H1 (cell line): ENCODE results near the gene CADM1. TPM values are rescaled to one million over a fixed set of nuclear protein-coding genes. Genes with fewer than 3 reads are reported as not detected.

Experiments
- CTCF ChIA-PET: fragments of 300-600 bp; sonication (Branson Sonifier 250); formaldehyde crosslinking; loops from one replicate; lab custom pipeline; 2021; ENCODE audit not compliant: partially characterized antibody; lab: Charles Lee
- POLR2A ChIA-PET: fragments of 300-600 bp; sonication (Branson Sonifier 250); formaldehyde crosslinking; loops from one replicate; lab custom pipeline; 2021; ENCODE audit warnings: inconsistent platforms; ENCODE audit not compliant: partially characterized antibody; lab: Charles Lee
- DNase-seq, 2 experiments: peaks; one replicate each; pipeline versions ENCODE4 v3.0.0 to v3.0.0-alpha.2; 2010 to 2022; ENCODE audit warnings: low spot score in 2 of 2, low read depth in 1 of 2, mixed read lengths in 1 of 2
- FAIRE-seq: peaks from 2 replicates; lab custom pipeline; 2011; peaks lifted over from hg19 to GRCh38; lab: Jason Lieb, UNC
- H2AFZ ChIP-seq: 2 replicates; pipeline ENCODE4 v1.8.1; 2012; ENCODE audit warnings: low read length, inconsistent platforms
- H2AK5ac ChIP-seq: 2 replicates; pipeline ENCODE4 v1.6.1; 2013; ENCODE audit warnings: low read depth, low read length
- H2BK120ac ChIP-seq: replicated peaks from 2 replicates; pipeline ENCODE3; 2013; ENCODE audit warnings: low read depth, low read length, inconsistent platforms
- H2BK12ac ChIP-seq: 2 replicates; pipeline ENCODE4 v1.6.1; 2013; ENCODE audit warnings: low read depth, low read length
- H2BK15ac ChIP-seq: 2 replicates; pipeline ENCODE4 v1.6.1; 2013; ENCODE audit warnings: low read length
- H2BK20ac ChIP-seq: 2 replicates; pipeline ENCODE4 v1.6.1; 2013; ENCODE audit warnings: low read length
- H2BK5ac ChIP-seq: 2 replicates; pipeline ENCODE4 v1.6.1; 2013; ENCODE audit warnings: low read depth, low read length
- H3K14ac ChIP-seq: 2 replicates; pipeline ENCODE4 v1.6.1; 2013; ENCODE audit warnings: inconsistent platforms; ENCODE audit not compliant: insufficient read length
- H3K18ac ChIP-seq: 2 replicates; pipeline ENCODE4 v1.6.1; 2013; ENCODE audit warnings: low read length; ENCODE audit errors: extremely low read depth
- H3K23ac ChIP-seq: 2 replicates; pipeline ENCODE4 v1.6.1; 2013; ENCODE audit warnings: inconsistent platforms; ENCODE audit not compliant: insufficient read length
- H3K23me2 ChIP-seq: 2 replicates; pipeline ENCODE4 v1.6.1; 2013; ENCODE audit warnings: low read depth, low read length
- H3K27ac ChIP-seq: 2 replicates; pipeline ENCODE4 v1.6.1; 2011; ENCODE audit warnings: low read depth, low read length, inconsistent platforms
- H3K27me3 ChIP-seq, 4 experiments: replicated peaks in 1 of 4; 1 replicate in 1 of 4; 2 replicates in 3 of 4; pipeline versions ENCODE4 v1.6.1 to v1.8.1; 2011 to 2013; ENCODE audit warnings: low read length in 3 of 4, mild to moderate bottlenecking in 3 of 4, inconsistent platforms in 2 of 4, mixed read lengths in 2 of 4, moderate library complexity in 1 of 4; ENCODE audit not compliant: control insufficient read depth in 3 of 4, insufficient read depth in 3 of 4; ENCODE audit errors: extremely low read depth in 1 of 4
- H3K36me3 ChIP-seq, 4 experiments: 2 replicates each; pipeline versions ENCODE4 v1.6.1 to v1.8.1; 2011 to 2013; ENCODE audit warnings: mild to moderate bottlenecking in 4 of 4, low read length in 3 of 4, moderate library complexity in 2 of 4, control low read depth in 1 of 4, inconsistent platforms in 1 of 4; ENCODE audit not compliant: insufficient read depth in 4 of 4, control insufficient read depth in 2 of 4
- H3K4ac ChIP-seq: replicated peaks from 2 replicates; pipeline ENCODE3; 2013; ENCODE audit warnings: low read length, low read depth, mixed read lengths, inconsistent platforms; ENCODE audit not compliant: insufficient read length
- H3K4me1 ChIP-seq, 4 experiments: replicated peaks in 1 of 4; 1 replicate in 1 of 4; 2 replicates in 3 of 4; pipeline versions ENCODE4 v1.6.1 to v1.8.1; 2011 to 2013; ENCODE audit warnings: low read length in 3 of 4, inconsistent platforms in 2 of 4, mixed read lengths in 1 of 4; ENCODE audit not compliant: insufficient read depth in 4 of 4, control insufficient read depth in 3 of 4
- H3K4me2 ChIP-seq, 2 experiments: 2 replicates each; pipeline versions ENCODE4 v1.6.1 to v1.8.1; 2011 to 2013; ENCODE audit warnings: low read depth in 2 of 2, low read length in 2 of 2, control low read depth in 1 of 2, inconsistent platforms in 1 of 2, mild to moderate bottlenecking in 1 of 2; ENCODE audit not compliant: insufficient read depth in 1 of 2
- H3K4me3 ChIP-seq, 4 experiments: fragments of 200-600, 300-600 bp in 1 of 4; sonication (generic), shearing (Covaris generic), sonication (Bioruptor Twin) in 1 of 4; 2 replicates each; pipeline versions ENCODE4 v1.5.1 to v1.8.1; 2011 to 2016; ENCODE audit warnings: low read length in 4 of 4, low read depth in 3 of 4, control low read depth in 2 of 4, inconsistent platforms in 2 of 4, mild to moderate bottlenecking in 2 of 4, mixed read lengths in 1 of 4, moderate library complexity in 1 of 4; ENCODE audit not compliant: insufficient read depth in 2 of 4; ENCODE audit errors: extremely low read depth in 1 of 4
- H3K56ac ChIP-seq: replicated peaks from 2 replicates; pipeline ENCODE3; 2013; ENCODE audit warnings: low read depth, mild to moderate bottlenecking, mixed read lengths, low read length, inconsistent platforms; ENCODE audit not compliant: insufficient read length
- H3K79me1 ChIP-seq: 2 replicates; pipeline ENCODE4 v1.6.1; 2013; ENCODE audit warnings: low read depth, low read length, control low read depth
- H3K79me2 ChIP-seq, 2 experiments: 2 replicates each; pipeline versions ENCODE4 v1.6.1 to v1.8.1; 2012 to 2013; ENCODE audit warnings: low read length in 2 of 2, mild to moderate bottlenecking in 2 of 2, inconsistent platforms in 1 of 2; ENCODE audit not compliant: insufficient read depth in 2 of 2, control insufficient read depth in 1 of 2
- H3K9ac ChIP-seq, 4 experiments: replicated peaks in 1 of 4; 1 replicate in 1 of 4; 2 replicates in 3 of 4; pipeline versions ENCODE4 v1.6.1 to v1.8.1; 2011 to 2013; ENCODE audit warnings: low read depth in 3 of 4, low read length in 3 of 4, control low read depth in 2 of 4, mild to moderate bottlenecking in 2 of 4, moderate library complexity in 2 of 4, inconsistent platforms in 1 of 4; ENCODE audit errors: extremely low read depth in 1 of 4
- H3K9me3 ChIP-seq, 2 experiments: 2 replicates each; pipeline versions ENCODE4 v1.6.1 to v1.8.1; 2012 to 2013; ENCODE audit warnings: mild to moderate bottlenecking in 2 of 2, moderate library complexity in 2 of 2, control low read depth in 1 of 2, inconsistent platforms in 1 of 2, low read depth in 1 of 2, low read length in 1 of 2, mixed read lengths in 1 of 2; ENCODE audit not compliant: insufficient read depth in 2 of 2
- H4K20me1 ChIP-seq, 2 experiments: replicated peaks in 1 of 2; 2 replicates each; pipeline versions ENCODE3 to v1.8.1; 2011 to 2013; ENCODE audit warnings: inconsistent platforms in 2 of 2, low read length in 2 of 2, mild to moderate bottlenecking in 1 of 2; ENCODE audit not compliant: insufficient read depth in 2 of 2, control insufficient read depth in 1 of 2
- H4K5ac ChIP-seq: 2 replicates; pipeline ENCODE4 v1.6.1; 2013; ENCODE audit warnings: low read length, low read depth, mixed read lengths, inconsistent platforms; ENCODE audit not compliant: insufficient read length
- H4K8ac ChIP-seq: 2 replicates; pipeline ENCODE4 v1.8.0; 2013; ENCODE audit warnings: mild to moderate bottlenecking, moderate library complexity, low read length, inconsistent platforms; ENCODE audit not compliant: insufficient read depth; ENCODE audit errors: extremely low read depth
- H4K91ac ChIP-seq: replicated peaks from 2 replicates; pipeline ENCODE3; 2013; ENCODE audit warnings: low read length, mixed read lengths, inconsistent platforms; ENCODE audit not compliant: insufficient read length
- EGR1 ChIP-seq: IDR thresholded peaks from 2 replicates; pipeline ENCODE4 v1.6.1; 2011; ENCODE audit warnings: low read depth, low read length, borderline replicate concordance
- JUN ChIP-seq: IDR thresholded peaks from 2 replicates; pipeline ENCODE4 v1.6.1; 2011; ENCODE audit warnings: low read depth, mild to moderate bottlenecking, improper control_type of control experiment, low read length
- MAFK ChIP-seq: IDR thresholded peaks from 2 replicates; pipeline ENCODE4 v1.6.1; 2012; ENCODE audit warnings: low read depth, mild to moderate bottlenecking, improper control_type of control experiment, low read length
- RXRA ChIP-seq: IDR thresholded peaks from 2 replicates; pipeline ENCODE4 v1.6.1; 2011; ENCODE audit warnings: low read depth, mild to moderate bottlenecking, low read length, moderate library complexity; ENCODE audit not compliant: insufficient read depth
- WGBS, 2 experiments: shearing (Covaris generic) in 1 of 2; methylation state at CpG; one replicate each; pipeline versions ENCODE4 v1.1.6 to v1.1.7; 2013 to 2015; ENCODE audit warnings: low lambda C conversion rate in 2 of 2, mixed read lengths in 2 of 2, inconsistent platforms in 1 of 2, low coverage in 1 of 2, missing lambda C conversion rate in 1 of 2; ENCODE audit not compliant: insufficient replicate concordance in 2 of 2, insufficient coverage in 1 of 2, insufficient read length in 1 of 2; ENCODE audit errors: extremely low coverage in 1 of 2, missing lambda C conversion rate in 1 of 2; 5-methylcytosine and 5-hydroxymethylcytosine counted together
- polyA plus RNA-seq, 7 experiments: library from polyadenylated mRNA; depleted of rRNA in 3 of 7; stranded (reverse) in 5 of 7; unstranded in 2 of 7; fragments of >200 nt in 5 of 7; fragments of 200-250 nt in 2 of 7; gene quantifications; 1 replicate in 5 of 7; 2 replicates in 1 of 7; 4 replicates in 1 of 7; pipeline versions ENCODE4 v1.2.1 to v1.2.3, GENCODE V29; 2011 to 2013; ENCODE audit warnings: missing spikeins in 2 of 7, mixed read lengths in 2 of 7
- total RNA-seq: library from RNA; stranded (reverse); fragmentation: NEBNext Ultra II Directional; extraction: Animal tissue kit (Norgen Biotek cat#: 25700); gene quantifications from 2 replicates; pipeline ENCODE4 v1.2.1, GENCODE V29; 2021

The CADM1 gene
- total and polyA plus RNA-seq, 2 of the 8 experiments (the other 6 are each of a cell fraction or from before 2014, with no cell fraction given) = 8.3 to 25.3 TPM

DNA sequence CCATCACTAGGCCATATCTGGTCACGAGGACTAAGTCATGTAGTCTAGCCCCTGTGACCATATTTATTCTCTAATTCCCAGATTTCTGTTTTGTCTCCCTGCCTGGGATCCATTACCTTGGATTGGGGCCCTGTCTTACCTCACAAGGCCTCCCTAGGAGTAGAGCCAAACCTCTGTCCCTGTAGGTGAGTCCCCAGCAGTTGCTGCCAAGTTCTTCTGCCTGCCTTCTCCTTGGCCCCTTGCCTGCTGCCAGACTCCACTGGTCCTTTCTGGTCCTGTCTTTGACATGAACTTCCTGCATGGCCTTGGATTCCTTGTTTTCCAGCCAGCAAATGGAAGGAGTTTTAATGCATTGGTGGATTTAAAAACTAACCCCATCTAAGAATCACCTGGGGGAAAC, 35.6 kb upstream of the CADM1 start:
- Histone ChIP-seq H3K79me1 (no peaks in the 10 kb centered on the region), H3K79me2 (no peaks in the 10 kb centered on the region), H3K27me3 (no peaks in the 10 kb centered on the region), H2BK15ac (0 out of 2 replicates have a peak overlapping the region, but pooled peaks have one; percentile 22), H3K56ac (no peak overlapping the region), H2BK120ac (no peak overlapping the region), H3K9ac (no peak overlapping the region), H2AFZ (no peak overlapping the region), H4K5ac (no peak overlapping the region), H3K4me1 (no peaks in the 10 kb centered on the region; a peak in 1 of 7 replicates), H3K14ac (no peak overlapping the region), H3K9me3 (no peaks in the 10 kb centered on the region), H3K4ac (no peak overlapping the region), H3K23me2 (no peaks in the 10 kb centered on the region), H2BK20ac (no peak overlapping the region), H3K4me3 (no peak overlapping the region), H2AK5ac (no peak overlapping the region), H3K36me3 (no peaks in the 10 kb centered on the region), H3K18ac (no peak overlapping the region), H4K91ac (no peak overlapping the region), H2BK12ac (no peak overlapping the region), H2BK5ac (no peak overlapping the region), H4K20me1 (no peaks in the 10 kb centered on the region), H4K8ac (no peak overlapping the region), H3K23ac (no peak overlapping the region), H3K4me2 (no peak overlapping the region), H3K27ac (no peak overlapping the region)
- 92% methylated on average over 1 of the region's 1 CpG; no CpG with 5 or more reads in 1 of the 2 experiments for WGBS, 2 experiments
- ChIA-PET CTCF (interaction anchor here (1.9 kb wide), 1 partner anchor 8 kb away, joined by 6 read pairs; no protein-coding TSS in a partner anchor), POLR2A (interaction anchor here (1.4 kb wide), 1 partner anchor 10 kb away, joined by 3 read pairs; no protein-coding TSS in a partner anchor)
- FAIRE-seq (no peak), DNase-seq (no peak)
- no peak for TF ChIP-seq EGR1
- no peak for TF ChIP-seq MAFK
- no peak for TF ChIP-seq JUN
- no peak for TF ChIP-seq RXRA
